ENCODE data around the gene CACNA1S. TPM values are rescaled to one million over a fixed set of nuclear protein-coding genes. Genes with fewer than 3 reads are reported as not detected.

Gene CACNA1S
- total RNA-seq, 1 donor from 2014 or later: 0.08 TPM

DNA sequence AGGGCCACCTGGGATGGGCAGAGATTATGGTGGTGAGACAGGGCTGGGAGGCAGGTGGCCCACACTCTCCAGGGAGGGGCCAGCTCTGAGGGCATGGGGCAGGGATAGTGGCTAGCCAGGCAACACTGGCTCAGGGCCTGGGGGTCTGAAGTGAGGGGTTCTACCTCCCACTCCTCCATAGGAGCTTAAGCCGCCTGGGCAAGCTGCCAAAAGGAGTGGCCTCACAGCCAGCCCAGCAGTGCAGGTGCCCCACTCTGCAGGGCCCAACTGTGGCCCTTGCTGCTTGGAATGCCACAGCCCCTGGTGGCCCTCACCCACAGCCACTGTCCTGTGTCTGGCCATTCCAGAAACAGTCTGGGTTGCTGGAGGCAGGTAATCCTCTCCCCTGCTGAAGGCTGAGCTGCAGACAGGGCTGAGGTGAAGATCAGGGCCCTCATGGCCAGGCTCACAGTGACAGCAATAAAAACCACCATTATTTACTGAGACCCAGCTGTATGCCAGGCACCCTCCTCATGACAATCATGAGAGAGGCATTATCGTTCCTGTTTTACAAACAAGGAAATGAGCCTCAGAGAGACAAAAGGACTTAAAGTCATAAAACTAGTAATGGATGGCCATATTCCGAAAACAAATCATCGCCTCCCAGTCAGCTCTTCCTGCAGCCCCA, 119.7 kb downstream of the CACNA1S start:
- H3K27ac Mint-ChIP-seq (ENCODE audit: unreplicated experiment): no peak overlapping the region
- H3K4me1 Mint-ChIP-seq (ENCODE audit: unreplicated experiment): peaks cover 7% of the 10 kb centered on the region

DNA sequence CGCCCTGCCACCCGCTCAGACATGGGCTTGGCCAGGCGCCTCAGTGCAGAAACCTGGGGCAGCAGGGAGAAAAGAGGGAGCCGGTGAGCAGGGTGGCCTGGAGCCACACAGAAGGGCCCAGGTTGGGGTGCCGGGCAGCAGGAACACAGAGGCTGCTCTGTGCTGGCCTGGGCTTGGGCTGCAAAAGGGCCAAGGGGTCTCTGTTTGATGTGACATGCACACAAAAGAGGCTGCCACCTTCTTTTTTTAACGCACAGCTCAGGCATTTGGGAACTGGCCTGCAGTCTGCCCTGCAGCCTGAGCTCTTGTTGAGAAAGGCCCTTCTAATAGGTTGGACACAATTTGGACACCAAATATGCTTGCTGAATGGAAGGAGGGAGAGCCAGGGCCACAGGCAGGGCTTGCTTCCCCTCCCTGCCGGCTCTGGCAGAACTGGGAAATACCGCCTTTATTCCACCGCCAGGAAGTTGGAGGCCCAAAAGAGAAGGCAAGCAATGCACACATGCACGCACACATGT, 121.1 kb downstream of the CACNA1S start:
- H3K4me1 Mint-ChIP-seq (ENCODE audit: unreplicated experiment): no peaks in the 10 kb centered on the region
- H3K27me3 Mint-ChIP-seq (ENCODE audit: unreplicated experiment): peaks cover 12% of the 10 kb centered on the region
- no peak overlapping the region for H3K4me3 Mint-ChIP-seq (ENCODE audit: unreplicated experiment)
- peaks cover 5% of the 10 kb centered on the region for H3K36me3 Mint-ChIP-seq (ENCODE audit: low read depth, unreplicated experiment)
- no peak overlapping the region for H3K27ac Mint-ChIP-seq (ENCODE audit: unreplicated experiment)
- H3K9me3 Mint-ChIP-seq (ENCODE audit: unreplicated experiment): no peaks in the 10 kb centered on the region
- DNase-seq (ENCODE audit: low spot score): no peak
- TF ChIP-seq, protein P1, sequence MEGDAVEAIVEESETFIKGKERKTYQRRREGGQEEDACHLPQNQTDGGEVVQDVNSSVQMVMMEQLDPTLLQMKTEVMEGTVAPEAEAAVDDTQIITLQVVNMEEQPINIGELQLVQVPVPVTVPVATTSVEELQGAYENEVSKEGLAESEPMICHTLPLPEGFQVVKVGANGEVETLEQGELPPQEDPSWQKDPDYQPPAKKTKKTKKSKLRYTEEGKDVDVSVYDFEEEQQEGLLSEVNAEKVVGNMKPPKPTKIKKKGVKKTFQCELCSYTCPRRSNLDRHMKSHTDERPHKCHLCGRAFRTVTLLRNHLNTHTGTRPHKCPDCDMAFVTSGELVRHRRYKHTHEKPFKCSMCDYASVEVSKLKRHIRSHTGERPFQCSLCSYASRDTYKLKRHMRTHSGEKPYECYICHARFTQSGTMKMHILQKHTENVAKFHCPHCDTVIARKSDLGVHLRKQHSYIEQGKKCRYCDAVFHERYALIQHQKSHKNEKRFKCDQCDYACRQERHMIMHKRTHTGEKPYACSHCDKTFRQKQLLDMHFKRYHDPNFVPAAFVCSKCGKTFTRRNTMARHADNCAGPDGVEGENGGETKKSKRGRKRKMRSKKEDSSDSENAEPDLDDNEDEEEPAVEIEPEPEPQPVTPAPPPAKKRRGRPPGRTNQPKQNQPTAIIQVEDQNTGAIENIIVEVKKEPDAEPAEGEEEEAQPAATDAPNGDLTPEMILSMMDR (IDR thresholded peaks at IDR 0.05; ENCODE audit: unreplicated experiment): no peak

More for the DNA sequence above, 119.7 kb downstream of the CACNA1S start:
- Mint-ChIP-seq H3K27me3 (ENCODE audit: unreplicated experiment) (peaks cover 15% of the 10 kb centered on the region), H3K36me3 (ENCODE audit: low read depth, unreplicated experiment) (peaks cover 5% of the 10 kb centered on the region), H3K4me3 (ENCODE audit: unreplicated experiment) (no peak overlapping the region), H3K9me3 (ENCODE audit: unreplicated experiment) (no peaks in the 10 kb centered on the region)
- TF ChIP-seq, protein P1 (IDR thresholded peaks at IDR 0.05; ENCODE audit: unreplicated experiment): no peak
- DNase-seq (ENCODE audit: low spot score): no peak

DNA sequence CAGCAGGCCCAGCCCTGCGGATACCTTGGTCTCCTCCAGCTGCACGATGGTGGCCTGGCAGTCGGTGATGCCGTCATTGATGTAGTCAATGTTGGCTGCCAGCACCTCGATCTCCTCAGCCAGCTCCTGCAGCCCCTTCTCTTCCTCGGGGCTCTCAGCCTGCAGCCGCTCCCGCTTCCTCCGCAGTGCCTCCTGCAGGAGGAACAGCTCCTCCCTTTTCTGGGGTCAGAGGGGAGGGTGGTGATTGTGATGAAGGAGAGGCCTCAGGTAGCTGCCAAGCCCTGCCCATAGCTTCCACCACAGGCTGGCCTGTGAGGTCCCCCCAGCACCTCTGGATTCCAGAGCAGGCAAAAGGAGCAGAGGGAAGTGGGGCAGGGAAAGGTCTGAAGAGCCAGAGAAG, 122.1 kb downstream of the CACNA1S start:
- H3K27me3 Mint-ChIP-seq (ENCODE audit: unreplicated experiment): peaks cover 12% of the 10 kb centered on the region
- H3K36me3 Mint-ChIP-seq (ENCODE audit: low read depth, unreplicated experiment): peaks cover 5% of the 10 kb centered on the region
- TF ChIP-seq, protein P1 (IDR thresholded peaks at IDR 0.05; ENCODE audit: unreplicated experiment): no peak
- H3K4me1 Mint-ChIP-seq (ENCODE audit: unreplicated experiment): no peaks in the 10 kb centered on the region
- DNase-seq (ENCODE audit: low spot score): no peak
- H3K9me3 Mint-ChIP-seq (ENCODE audit: unreplicated experiment): no peaks in the 10 kb centered on the region
- H3K4me3 Mint-ChIP-seq (ENCODE audit: unreplicated experiment): no peak overlapping the region
- H3K27ac Mint-ChIP-seq (ENCODE audit: unreplicated experiment): no peak overlapping the region

Other genes starting within 250 kb of the CACNA1S start
- not detected for gene GPR25, start 239.4 kb downstream of the CACNA1S start, total RNA-seq (ENCODE audit: unreplicated experiment)
- gene INAVA, start 217.5 kb downstream of the CACNA1S start, total RNA-seq (ENCODE audit: unreplicated experiment): 35.8 TPM
- 8.4 TPM for gene KIF21B, start 88.7 kb downstream of the CACNA1S start, total RNA-seq (ENCODE audit: unreplicated experiment)
- gene ASCL5, start 14.8 kb upstream of the CACNA1S start, total RNA-seq (ENCODE audit: unreplicated experiment): not detected
- 78.7 TPM for gene TMEM9, start 42.0 kb upstream of the CACNA1S start, total RNA-seq (ENCODE audit: unreplicated experiment)
- gene IGFN1, start 78.4 kb upstream of the CACNA1S start, total RNA-seq (ENCODE audit: unreplicated experiment): not detected
- 0.64 TPM for gene PKP1, start 171.1 kb upstream of the CACNA1S start, total RNA-seq (ENCODE audit: unreplicated experiment)